Measurements from ENCODE around the gene MAP4K4.

GRCh38 chr2:101724125-101724474 lies 26.6 kb downstream of the MAP4K4 start:
- TF ChIP-seq CTCF (IDR thresholded peaks at IDR 0.05): no peak
- TF ChIP-seq EZH2 (IDR thresholded peaks at IDR 0.05): no peak
- TF ChIP-seq EZH2phosphoT487 (IDR thresholded peaks at IDR 0.05): no peak

Measured in neural progenitor cell (in vitro differentiated cells).